Measurements from ENCODE around the gene NELFE. TPM values are rescaled to one million over a fixed set of nuclear protein-coding genes. Genes with fewer than 3 reads are reported as not detected.
"Not testable (repeated sequence)": the region's sequence is repeated elsewhere in the genome, so short reads cannot be mapped to it uniquely, and the experiment has no call there.

The NELFE gene
- total RNA-seq, 4 donors from 2014 or later, result 79.3 to 81.7 (median 81.1) TPM

DNA sequence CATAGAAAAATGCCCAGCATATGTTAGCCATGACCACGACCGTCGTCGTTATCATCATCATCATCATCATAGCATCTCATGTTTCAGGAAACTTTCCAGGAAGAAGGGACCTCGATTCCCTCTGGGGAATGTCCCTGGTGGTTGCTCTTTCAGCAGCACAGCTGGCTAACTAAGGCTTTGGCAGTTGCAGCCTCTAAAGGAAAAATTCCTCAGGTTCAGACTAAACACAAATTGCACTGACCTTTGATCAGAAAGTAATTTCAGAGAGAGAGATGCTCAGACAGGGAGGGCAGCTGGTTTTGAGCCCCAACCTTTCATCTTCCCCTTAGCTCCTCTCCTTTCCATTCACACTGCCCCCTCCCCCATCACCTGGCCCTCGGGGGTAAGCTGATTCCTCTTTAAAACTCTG lies 18.5 kb downstream of the NELFE start:
- TF ChIP-seq POLR2AphosphoS5 (IDR thresholded peaks at IDR 0.05) (no peak), EP300 (IDR thresholded peaks at IDR 0.05) (no peak), POLR2A (IDR thresholded peaks at IDR 0.05; ENCODE audit: low read depth) (no peak)
- TF ChIP-seq, protein P1, sequence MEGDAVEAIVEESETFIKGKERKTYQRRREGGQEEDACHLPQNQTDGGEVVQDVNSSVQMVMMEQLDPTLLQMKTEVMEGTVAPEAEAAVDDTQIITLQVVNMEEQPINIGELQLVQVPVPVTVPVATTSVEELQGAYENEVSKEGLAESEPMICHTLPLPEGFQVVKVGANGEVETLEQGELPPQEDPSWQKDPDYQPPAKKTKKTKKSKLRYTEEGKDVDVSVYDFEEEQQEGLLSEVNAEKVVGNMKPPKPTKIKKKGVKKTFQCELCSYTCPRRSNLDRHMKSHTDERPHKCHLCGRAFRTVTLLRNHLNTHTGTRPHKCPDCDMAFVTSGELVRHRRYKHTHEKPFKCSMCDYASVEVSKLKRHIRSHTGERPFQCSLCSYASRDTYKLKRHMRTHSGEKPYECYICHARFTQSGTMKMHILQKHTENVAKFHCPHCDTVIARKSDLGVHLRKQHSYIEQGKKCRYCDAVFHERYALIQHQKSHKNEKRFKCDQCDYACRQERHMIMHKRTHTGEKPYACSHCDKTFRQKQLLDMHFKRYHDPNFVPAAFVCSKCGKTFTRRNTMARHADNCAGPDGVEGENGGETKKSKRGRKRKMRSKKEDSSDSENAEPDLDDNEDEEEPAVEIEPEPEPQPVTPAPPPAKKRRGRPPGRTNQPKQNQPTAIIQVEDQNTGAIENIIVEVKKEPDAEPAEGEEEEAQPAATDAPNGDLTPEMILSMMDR (IDR thresholded peaks at IDR 0.05), result no peak
- Histone ChIP-seq H3K36me3 (no peaks in the 10 kb centered on the region), H3K27ac (replicated peaks in 1 of 4) (no peak overlapping the region), H3K4me1 (peaks cover 0 to 14% (median 11%) of the 10 kb centered on the region in 4 donors), H3K4me3 (no peak overlapping the region), H3K9me3 (no peaks in the 10 kb centered on the region), H3K27me3 (no peaks in the 10 kb centered on the region)
- no peak for DNase-seq (ENCODE audit: extremely low spot score)
- 12% methylated on average over 6 of the region's 6 CpGs for WGBS
- intact Hi-C loops (cut with DNase I), result no loop called here

DNA sequence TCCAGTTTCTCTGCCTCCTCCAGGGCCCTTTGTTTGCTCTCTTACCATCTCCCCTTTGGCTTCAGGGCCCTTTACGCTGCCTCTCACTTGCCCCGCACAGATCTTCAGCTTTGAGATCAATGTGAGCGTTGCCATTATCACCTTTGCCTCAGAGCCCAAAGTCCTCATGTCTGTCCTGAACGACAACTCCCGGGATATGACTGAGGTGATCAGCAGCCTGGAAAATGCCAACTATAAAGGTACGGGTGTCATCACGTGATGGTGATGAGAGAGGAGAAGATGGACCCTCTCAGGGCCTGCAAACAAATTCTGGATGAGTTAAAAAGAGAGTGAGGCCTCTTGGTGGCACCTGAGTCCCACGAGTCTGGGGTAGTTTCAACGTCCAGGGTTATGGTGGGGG lies 22.9 kb downstream of the NELFE start:
- Histone ChIP-seq H3K36me3 (no peaks in the 10 kb centered on the region), H3K9me3 (no peaks in the 10 kb centered on the region), H3K4me3 (no peak overlapping the region), H3K27me3 (no peaks in the 10 kb centered on the region), H3K27ac (replicated peaks in 1 of 4) (no peak overlapping the region), H3K4me1 (peaks cover 0 to 8% (median 2%) of the 10 kb centered on the region in 4 donors)
- TF ChIP-seq POLR2A (IDR thresholded peaks at IDR 0.05; ENCODE audit: low read depth) (no peak), POLR2AphosphoS5 (IDR thresholded peaks at IDR 0.05) (no peak), EP300 (IDR thresholded peaks at IDR 0.05) (no peak)
- TF ChIP-seq, protein P1 (IDR thresholded peaks at IDR 0.05), result no peak
- intact Hi-C loops (cut with DNase I), result no loop called here
- 78% methylated on average over 9 of the region's 9 CpGs for WGBS
- no peak for DNase-seq (ENCODE audit: extremely low spot score)

DNA sequence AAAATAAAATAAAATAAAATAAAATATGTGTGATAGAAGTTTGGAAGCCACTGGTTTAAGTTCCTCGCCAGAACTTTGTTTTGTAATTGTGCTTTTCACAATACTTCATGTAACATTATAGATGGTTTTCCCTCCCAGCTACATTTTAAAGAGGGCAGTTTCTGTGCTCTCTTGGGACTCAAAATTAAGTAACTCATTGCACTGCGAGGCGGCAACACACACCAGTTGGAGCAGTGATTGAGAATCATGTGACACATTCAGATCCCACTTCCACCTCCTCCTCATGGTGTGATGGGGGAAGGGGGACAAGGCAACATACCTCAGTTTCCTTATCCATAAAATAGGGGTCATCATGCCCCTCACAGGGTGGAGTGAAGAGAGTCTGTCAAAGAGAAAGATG lies 23.8 kb downstream of the NELFE start:
- H3K4me1 ChIP-seq, result no peaks in the 10 kb centered on the region
- no peak for DNase-seq (ENCODE audit: extremely low spot score)
- no peak overlapping the region for H3K27ac ChIP-seq (replicated peaks in 1 of 4)
- H3K27me3 ChIP-seq, result peaks cover 0 to 4% (median 0%) of the 10 kb centered on the region in 4 donors
- no peak overlapping the region for H3K4me3 ChIP-seq
- intact Hi-C loops (cut with DNase I), result no loop called here
- H3K9me3 ChIP-seq, result no peaks in the 10 kb centered on the region
- no peaks in the 10 kb centered on the region for H3K36me3 ChIP-seq
- WGBS, result 70% methylated on average over 3 of the region's 3 CpGs
- TF ChIP-seq POLR2AphosphoS5 (IDR thresholded peaks at IDR 0.05) (no peak), POLR2A (IDR thresholded peaks at IDR 0.05; ENCODE audit: low read depth) (no peak), EP300 (IDR thresholded peaks at IDR 0.05) (no peak)
- TF ChIP-seq, protein P1 (IDR thresholded peaks at IDR 0.05), result no peak

DNA sequence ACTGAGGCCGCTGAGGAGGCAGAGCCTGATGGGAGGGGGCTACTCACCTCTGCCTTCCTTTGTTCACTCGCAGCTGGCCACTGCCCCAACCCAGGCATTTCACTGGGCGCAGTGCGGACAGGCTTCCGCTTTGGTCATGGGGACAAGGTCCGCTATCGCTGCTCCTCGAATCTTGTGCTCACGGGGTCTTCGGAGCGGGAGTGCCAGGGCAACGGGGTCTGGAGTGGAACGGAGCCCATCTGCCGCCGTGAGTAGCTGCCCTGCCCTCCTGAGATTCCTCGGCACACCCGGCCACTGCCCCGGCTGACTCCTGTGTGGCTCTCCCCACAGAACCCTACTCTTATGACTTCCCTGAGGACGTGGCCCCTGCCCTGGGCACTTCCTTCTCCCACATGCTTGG lies 25.2 kb downstream of the NELFE start:
- no peak for DNase-seq (ENCODE audit: extremely low spot score)
- no peak overlapping the region for H3K4me3 ChIP-seq
- H3K27ac ChIP-seq (replicated peaks in 1 of 4), result no peak overlapping the region
- no peaks in the 10 kb centered on the region for H3K36me3 ChIP-seq
- 92% methylated on average over 7 of the region's 19 CpGs for WGBS
- H3K27me3 ChIP-seq, result peaks cover 0 to 5% (median 2%) of the 10 kb centered on the region in 4 donors
- no peak for TF ChIP-seq POLR2A (IDR thresholded peaks at IDR 0.05; ENCODE audit: low read depth)
- TF ChIP-seq, protein P1 (IDR thresholded peaks at IDR 0.05), result no peak
- TF ChIP-seq POLR2AphosphoS5 (IDR thresholded peaks at IDR 0.05), result no peak
- TF ChIP-seq EP300 (IDR thresholded peaks at IDR 0.05), result no peak
- intact Hi-C loops (cut with DNase I), result no loop called here
- no peaks in the 10 kb centered on the region for H3K9me3 ChIP-seq
- H3K4me1 ChIP-seq, result no peaks in the 10 kb centered on the region

DNA sequence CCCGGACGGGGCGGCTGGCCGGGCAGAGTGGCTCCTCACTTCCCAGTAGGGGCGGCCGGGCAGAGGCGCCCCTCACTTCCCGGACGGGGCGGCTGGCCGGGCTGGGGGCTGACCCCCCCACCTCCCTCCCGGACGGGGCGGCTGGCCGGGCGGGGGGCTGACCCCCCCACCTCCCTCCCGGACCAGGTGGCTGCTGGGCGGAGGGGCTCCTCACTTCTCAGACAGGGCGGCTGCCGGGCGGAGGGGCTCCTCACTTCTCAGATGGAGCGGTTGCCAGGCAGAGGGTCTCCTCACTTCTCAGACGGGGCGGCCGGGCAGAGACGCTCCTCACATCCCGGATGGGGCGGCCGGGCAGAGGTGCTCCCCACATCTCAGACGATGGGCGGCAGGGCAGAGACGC lies 26.6 kb downstream of the NELFE start:
- H3K4me3 ChIP-seq; H3K9me3 ChIP-seq; H3K27me3 ChIP-seq; H3K27ac ChIP-seq (replicated peaks in 1 of 4); DNase-seq (ENCODE audit: extremely low spot score); H3K4me1 ChIP-seq; H3K36me3 ChIP-seq; intact Hi-C loops (cut with DNase I): not testable (repeated sequence)
- 93% methylated on average over 11 of the region's 32 CpGs for WGBS

All from esophagus muscularis mucosa (tissue), 4 donors.